Glutamatergic neuron (in vitro differentiated cells): ENCODE results near the gene RAX. TPM values are rescaled to one million over a fixed set of nuclear protein-coding genes. Genes with fewer than 3 reads are reported as not detected.
A peak's percentile ranks its signal among the peaks of the same experiment; 100 is the strongest.
"Not testable (repeated sequence)": the region's sequence is repeated elsewhere in the genome, so short reads cannot be mapped to it uniquely, and the experiment has no call there.

Experiments used
- DNase-seq: peaks from one replicate; pipeline ENCODE4 v3.0.0; 2022
- H3K27ac Mint-ChIP-seq: one replicate; pipeline ENCODE4 v1.8.0; 2020; ENCODE audit warnings: mild to moderate bottlenecking, mixed read lengths, inconsistent platforms; ENCODE audit not compliant: unreplicated experiment
- H3K27me3 Mint-ChIP-seq: one replicate; pipeline ENCODE4 v1.8.0; 2020; ENCODE audit warnings: mild to moderate bottlenecking, moderate library complexity, mixed read lengths, inconsistent platforms; ENCODE audit not compliant: unreplicated experiment
- H3K36me3 Mint-ChIP-seq: one replicate; pipeline ENCODE4 v1.8.0; 2020; ENCODE audit warnings: mild to moderate bottlenecking, mixed read lengths, inconsistent platforms; ENCODE audit not compliant: unreplicated experiment
- H3K4me1 Mint-ChIP-seq: one replicate; pipeline ENCODE4 v1.8.0; 2020; ENCODE audit warnings: mild to moderate bottlenecking, low read depth, mixed read lengths, inconsistent platforms; ENCODE audit not compliant: unreplicated experiment
- H3K4me3 Mint-ChIP-seq: one replicate; pipeline ENCODE4 v1.8.0; 2020; ENCODE audit warnings: mild to moderate bottlenecking, mixed read lengths, inconsistent platforms; ENCODE audit not compliant: unreplicated experiment
- H3K9me3 Mint-ChIP-seq: one replicate; pipeline ENCODE4 v1.8.0; 2020; ENCODE audit warnings: mild to moderate bottlenecking, moderate library complexity, mixed read lengths, inconsistent platforms; ENCODE audit not compliant: unreplicated experiment
- total RNA-seq: library from RNA; stranded (reverse); fragmentation: NEBNext Ultra II Directional; extraction: Animal tissue kit (Norgen Biotek cat#: 25700); gene quantifications from one replicate; pipeline ENCODE4 v1.2.1, GENCODE V29; 2021; ENCODE audit not compliant: unreplicated experiment
- TF ChIP-seq, protein P1 (sequence below): fragments of 200-600 bp; sonication (generic); IDR thresholded peaks from one replicate; pipeline ENCODE4 v1.5.0; 2021; ENCODE audit not compliant: partially characterized antibody, unreplicated experiment

Gene RAX
- total RNA-seq, 1 donor from 2014 or later = not detected

DNA sequence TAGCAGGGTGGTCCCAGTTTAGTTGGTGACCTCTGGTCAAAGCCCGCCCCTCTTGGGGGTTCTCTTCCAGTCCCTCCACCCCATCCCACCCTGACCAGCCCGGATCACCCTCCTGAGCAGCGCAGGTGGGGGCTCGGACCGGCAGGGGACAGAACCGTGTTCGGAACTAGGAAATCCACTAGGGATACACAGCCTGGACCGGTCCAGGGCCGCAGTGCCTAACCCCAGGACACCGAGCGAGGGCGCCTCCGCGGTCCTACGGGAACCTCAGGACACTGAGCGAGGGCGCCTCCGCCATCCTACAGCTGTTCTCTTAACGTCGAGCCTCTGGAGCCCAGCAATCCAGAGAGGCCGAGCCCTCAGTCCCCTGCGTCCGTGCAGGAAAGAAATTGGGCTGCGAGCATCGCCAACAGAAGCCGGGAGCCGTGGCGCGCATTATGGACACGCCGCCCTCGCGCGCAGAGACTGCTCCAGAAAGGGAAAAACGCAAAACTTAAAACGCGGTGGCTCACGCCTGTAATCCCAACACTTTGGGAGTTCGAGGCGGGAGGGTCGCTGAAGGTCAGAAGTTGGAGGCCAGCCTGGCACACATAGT lies 8.5 kb downstream of the RAX start:
- H3K4me1 Mint-ChIP-seq = peaks cover 7% of the 10 kb centered on the region
- H3K4me3 Mint-ChIP-seq = peak overlapping the region; percentile 46
- H3K36me3 Mint-ChIP-seq = no peaks in the 10 kb centered on the region
- H3K27ac Mint-ChIP-seq = no peak overlapping the region
- peaks cover 8% of the 10 kb centered on the region for H3K9me3 Mint-ChIP-seq
- TF ChIP-seq, protein P1, sequence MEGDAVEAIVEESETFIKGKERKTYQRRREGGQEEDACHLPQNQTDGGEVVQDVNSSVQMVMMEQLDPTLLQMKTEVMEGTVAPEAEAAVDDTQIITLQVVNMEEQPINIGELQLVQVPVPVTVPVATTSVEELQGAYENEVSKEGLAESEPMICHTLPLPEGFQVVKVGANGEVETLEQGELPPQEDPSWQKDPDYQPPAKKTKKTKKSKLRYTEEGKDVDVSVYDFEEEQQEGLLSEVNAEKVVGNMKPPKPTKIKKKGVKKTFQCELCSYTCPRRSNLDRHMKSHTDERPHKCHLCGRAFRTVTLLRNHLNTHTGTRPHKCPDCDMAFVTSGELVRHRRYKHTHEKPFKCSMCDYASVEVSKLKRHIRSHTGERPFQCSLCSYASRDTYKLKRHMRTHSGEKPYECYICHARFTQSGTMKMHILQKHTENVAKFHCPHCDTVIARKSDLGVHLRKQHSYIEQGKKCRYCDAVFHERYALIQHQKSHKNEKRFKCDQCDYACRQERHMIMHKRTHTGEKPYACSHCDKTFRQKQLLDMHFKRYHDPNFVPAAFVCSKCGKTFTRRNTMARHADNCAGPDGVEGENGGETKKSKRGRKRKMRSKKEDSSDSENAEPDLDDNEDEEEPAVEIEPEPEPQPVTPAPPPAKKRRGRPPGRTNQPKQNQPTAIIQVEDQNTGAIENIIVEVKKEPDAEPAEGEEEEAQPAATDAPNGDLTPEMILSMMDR = no peak
- H3K27me3 Mint-ChIP-seq = peaks cover 47% of the 10 kb centered on the region
- peak; percentile 34 for DNase-seq

DNA sequence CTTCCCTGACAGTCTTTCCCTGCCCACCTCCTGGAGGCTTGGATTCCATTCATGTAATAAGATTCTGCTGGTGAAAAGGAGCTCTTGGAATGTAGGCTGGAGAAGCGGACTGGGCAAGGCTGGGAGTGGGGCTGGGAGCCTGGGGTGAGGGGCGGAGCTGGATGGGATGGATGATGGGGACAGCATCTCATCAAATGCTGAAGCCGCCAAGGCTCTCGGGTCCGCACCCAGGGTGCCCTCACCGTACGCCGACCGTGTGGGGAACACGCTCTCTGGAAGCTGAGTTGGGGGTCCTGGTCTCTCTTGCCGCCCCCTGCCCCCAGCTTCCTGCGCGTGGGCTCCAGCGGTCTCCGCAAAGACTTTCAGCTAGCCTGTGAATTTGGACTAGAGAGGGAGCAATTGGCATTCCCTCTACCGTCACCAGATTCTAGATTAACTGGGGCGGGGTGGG lies 9.1 kb downstream of the RAX start:
- Mint-ChIP-seq H3K27ac (no peak overlapping the region), H3K9me3 (peaks cover 5% of the 10 kb centered on the region), H3K4me3 (no peak overlapping the region), H3K36me3 (no peaks in the 10 kb centered on the region), H3K4me1 (peaks cover 5% of the 10 kb centered on the region), H3K27me3 (peaks cover 48% of the 10 kb centered on the region)
- TF ChIP-seq, protein P1 = no peak
- DNase-seq = no peak

DNA sequence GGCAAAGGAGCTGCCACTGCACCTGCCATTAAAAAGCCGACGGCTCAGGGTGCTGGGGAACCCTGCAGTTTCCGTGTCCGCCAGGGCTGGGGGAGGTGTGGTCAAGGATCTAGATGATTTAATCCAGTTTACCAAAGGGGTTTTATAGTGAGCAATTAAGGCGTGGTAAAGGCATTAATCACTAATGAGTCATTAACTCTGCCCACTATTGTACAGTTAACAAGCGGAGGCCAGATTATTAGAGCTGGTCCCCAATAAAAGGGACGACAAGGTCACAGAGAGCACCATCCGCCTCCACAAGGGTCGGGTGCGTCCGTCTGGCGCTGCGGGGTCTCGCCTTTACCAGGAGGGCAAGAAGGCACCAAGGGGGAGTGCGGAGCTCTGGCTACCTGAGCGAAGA lies 9.6 kb downstream of the RAX start:
- H3K27me3 Mint-ChIP-seq = peaks cover 48% of the 10 kb centered on the region
- H3K9me3 Mint-ChIP-seq = peaks cover 5% of the 10 kb centered on the region
- no peak overlapping the region for H3K27ac Mint-ChIP-seq
- H3K36me3 Mint-ChIP-seq = no peaks in the 10 kb centered on the region
- peaks cover 5% of the 10 kb centered on the region for H3K4me1 Mint-ChIP-seq
- peak overlapping the region; percentile 72 for H3K4me3 Mint-ChIP-seq
- no peak for DNase-seq
- TF ChIP-seq, protein P1 = no peak

DNA sequence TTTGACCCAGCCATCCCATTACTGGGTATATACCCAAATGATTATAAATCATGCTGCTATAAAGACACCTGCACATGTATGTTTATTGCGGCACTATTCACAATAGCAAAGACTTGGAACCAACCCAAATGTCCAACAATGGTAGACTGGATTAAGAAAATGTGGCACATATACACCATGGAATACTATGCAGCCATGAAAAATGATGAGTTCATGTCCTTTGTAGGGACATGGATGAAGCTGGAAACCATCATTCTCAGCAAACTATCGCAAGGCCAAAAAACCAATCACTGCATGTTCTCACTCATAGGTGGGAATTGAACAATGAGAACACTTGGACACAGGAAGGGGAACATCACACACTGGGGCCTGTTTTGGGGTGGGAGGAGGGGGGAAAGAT lies 11.0 kb downstream of the RAX start:
- H3K27me3 Mint-ChIP-seq = peaks cover 38% of the 10 kb centered on the region
- H3K9me3 Mint-ChIP-seq, H3K36me3 Mint-ChIP-seq, DNase-seq, H3K4me3 Mint-ChIP-seq, H3K27ac Mint-ChIP-seq, H3K4me1 Mint-ChIP-seq: not testable (repeated sequence)

DNA sequence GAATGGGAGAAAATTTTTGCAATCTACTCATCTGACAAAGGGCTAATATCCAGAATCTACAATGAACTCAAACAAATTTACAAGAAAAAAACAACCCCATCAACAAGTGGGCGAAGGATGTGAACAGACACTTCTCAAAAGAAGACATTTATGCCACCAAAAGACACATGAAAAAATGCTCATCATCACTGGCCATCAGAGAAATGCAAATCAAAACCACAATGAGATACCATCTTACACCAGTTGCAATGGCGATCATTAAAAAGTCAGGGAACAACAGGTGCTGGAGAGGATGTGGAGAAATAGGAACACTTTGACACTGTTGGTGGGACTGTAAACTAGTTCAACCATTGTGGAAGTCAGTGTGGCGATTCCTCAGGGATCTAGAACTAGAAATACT lies 11.4 kb downstream of the RAX start:
- not testable (repeated sequence) for H3K36me3 Mint-ChIP-seq, H3K4me3 Mint-ChIP-seq, H3K4me1 Mint-ChIP-seq, H3K27ac Mint-ChIP-seq, H3K9me3 Mint-ChIP-seq, DNase-seq
- H3K27me3 Mint-ChIP-seq = peaks cover 36% of the 10 kb centered on the region

DNA sequence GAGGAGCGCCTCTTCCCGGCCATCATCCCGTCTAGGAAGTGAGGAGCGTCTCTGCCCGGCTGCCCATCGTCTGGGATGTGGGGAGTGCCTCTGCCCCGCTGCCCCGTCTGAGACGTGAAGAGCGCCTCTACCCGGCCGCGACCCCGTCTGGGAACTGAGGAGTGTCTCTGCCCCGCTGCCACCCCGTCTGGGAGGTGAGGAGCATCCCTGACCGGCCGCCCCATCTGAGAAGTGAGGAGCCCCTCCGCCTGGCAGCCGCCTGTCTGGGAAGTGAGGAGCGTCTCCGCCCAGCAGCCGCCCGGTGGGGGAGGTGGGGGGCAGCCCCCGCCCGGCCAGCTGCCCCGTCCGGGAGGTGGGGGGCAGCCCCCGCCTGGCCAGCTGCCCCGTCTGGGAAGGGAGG lies 17.8 kb downstream of the RAX start:
- H3K4me1 Mint-ChIP-seq, H3K4me3 Mint-ChIP-seq, H3K27ac Mint-ChIP-seq, DNase-seq, H3K9me3 Mint-ChIP-seq, H3K27me3 Mint-ChIP-seq, H3K36me3 Mint-ChIP-seq: not testable (repeated sequence)
